ENCODE data around the gene IL7R. TPM values are rescaled to one million over a fixed set of nuclear protein-coding genes. Genes with fewer than 3 reads are reported as not detected.

The IL7R gene
- total RNA-seq, 1 experiment from 2014 or later, result 0.98 TPM

DNA sequence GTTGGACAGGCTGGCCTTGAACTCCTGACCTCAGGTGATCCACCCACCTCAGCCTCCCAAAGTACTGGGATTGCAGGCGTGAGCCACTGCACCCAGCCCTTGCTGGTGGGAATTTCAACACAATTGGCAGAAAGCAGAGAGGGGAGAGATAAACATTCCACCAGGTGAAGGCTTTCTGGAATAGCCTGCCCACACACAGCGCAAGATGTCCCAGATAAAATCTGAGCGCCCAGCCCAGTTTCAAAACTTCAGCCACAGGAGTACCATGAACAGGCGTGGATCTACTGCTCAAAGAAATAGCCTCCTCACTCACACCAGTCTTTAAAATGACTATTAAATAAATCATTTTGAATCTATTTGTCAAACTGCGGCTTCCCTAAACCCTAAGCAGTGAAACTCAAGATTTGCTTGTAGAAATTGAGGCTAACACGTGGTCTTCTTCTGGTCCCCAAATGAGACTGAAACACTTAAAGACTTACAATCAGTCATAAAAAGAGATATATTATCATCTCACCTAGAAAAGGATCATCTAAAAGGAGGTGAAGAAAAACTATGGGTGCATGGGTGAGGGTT, 47.0 kb downstream of the IL7R start (continued):
- TF ChIP-seq, protein P1, sequence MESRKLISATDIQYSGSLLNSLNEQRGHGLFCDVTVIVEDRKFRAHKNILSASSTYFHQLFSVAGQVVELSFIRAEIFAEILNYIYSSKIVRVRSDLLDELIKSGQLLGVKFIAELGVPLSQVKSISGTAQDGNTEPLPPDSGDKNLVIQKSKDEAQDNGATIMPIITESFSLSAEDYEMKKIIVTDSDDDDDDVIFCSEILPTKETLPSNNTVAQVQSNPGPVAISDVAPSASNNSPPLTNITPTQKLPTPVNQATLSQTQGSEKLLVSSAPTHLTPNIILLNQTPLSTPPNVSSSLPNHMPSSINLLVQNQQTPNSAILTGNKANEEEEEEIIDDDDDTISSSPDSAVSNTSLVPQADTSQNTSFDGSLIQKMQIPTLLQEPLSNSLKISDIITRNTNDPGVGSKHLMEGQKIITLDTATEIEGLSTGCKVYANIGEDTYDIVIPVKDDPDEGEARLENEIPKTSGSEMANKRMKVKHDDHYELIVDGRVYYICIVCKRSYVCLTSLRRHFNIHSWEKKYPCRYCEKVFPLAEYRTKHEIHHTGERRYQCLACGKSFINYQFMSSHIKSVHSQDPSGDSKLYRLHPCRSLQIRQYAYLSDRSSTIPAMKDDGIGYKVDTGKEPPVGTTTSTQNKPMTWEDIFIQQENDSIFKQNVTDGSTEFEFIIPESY (IDR thresholded peaks at IDR 0.05; ENCODE audit: extremely low read depth, insufficient replicate concordance, low read length), result no peak
- TF ChIP-seq YY1 (IDR thresholded peaks at IDR 0.05; ENCODE audit: extremely low read depth, insufficient replicate concordance, low read depth, low read length) (no peak), FOSL1 (IDR thresholded peaks at IDR 0.05; ENCODE audit: low read depth) (no peak), CEBPB (IDR thresholded peaks at IDR 0.05; ENCODE audit: low read depth) (no peak), TCF7L2 (IDR thresholded peaks at IDR 0.05; ENCODE audit: borderline replicate concordance, extremely low read depth, insufficient read depth, insufficient read length) (no peak), SIN3A (IDR thresholded peaks at IDR 0.05; ENCODE audit: low read depth) (no peak), RAD21 (IDR thresholded peaks at IDR 0.05; ENCODE audit: low read depth) (no peak), POLR2A (IDR thresholded peaks at IDR 0.05; ENCODE audit: borderline replicate concordance, extremely low read depth, insufficient read depth, insufficient read length) (no peak), SP1 (IDR thresholded peaks at IDR 0.05; ENCODE audit: low read depth) (no peak)

DNA sequence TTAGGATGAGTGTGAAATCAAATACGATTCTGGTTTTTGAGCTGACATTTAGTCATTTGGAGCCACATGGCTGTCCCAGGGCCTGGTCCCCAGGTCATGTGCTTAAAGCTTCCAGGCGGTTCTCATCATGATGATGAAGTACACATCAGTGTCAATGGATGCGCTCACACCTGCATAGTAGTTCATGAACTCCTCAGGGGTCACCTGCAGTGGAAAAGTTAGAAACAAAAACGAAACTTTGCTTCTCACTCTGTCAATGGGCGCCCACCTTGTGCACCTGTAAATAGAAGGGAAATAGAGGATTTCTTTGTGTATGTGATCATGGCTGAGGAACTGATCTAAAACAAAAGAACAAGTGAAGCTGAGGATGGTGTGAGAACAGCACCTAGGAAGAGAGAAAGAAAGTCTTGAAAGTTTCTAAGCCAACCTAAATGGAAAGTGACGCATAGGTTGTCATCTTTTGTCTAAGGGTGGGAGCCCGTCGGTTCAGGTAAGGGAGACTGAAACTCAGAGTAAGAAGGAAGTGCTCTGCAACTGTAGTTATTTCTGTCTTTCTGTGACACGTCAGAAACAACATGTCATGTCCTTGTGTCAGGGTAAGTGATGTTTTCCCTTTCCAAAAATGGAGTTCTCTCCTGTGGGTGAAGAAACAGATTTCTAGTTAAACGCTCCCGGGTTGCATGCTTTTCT, 47.9 kb downstream of the IL7R start:
- H4K20me1 ChIP-seq (ENCODE audit: insufficient read depth), result no peaks in the 10 kb centered on the region
- peaks cover 11% of the 10 kb centered on the region for H3K27me3 ChIP-seq (ENCODE audit: insufficient read depth, low read length)
- no peak overlapping the region for H3K27ac ChIP-seq (ENCODE audit: low read depth, low read length)
- DNase-seq (ENCODE audit: low read depth, low spot score) (no peak), ATAC-seq (no peak)
- ChIA-PET CTCF (no interaction called here), POLR2A (no interaction called here), RAD21 (ENCODE audit: low non-redundant PET in 1 of 2, low total read pairs in 2 of 2, uncharacterized antibody in 2 of 2, unreplicated experiment in 2 of 2) (no interaction called here)
- H3K4me3 ChIP-seq (replicated peaks in 1 of 2; ENCODE audit: low read depth in 1 of 2, low read length in 2 of 2), result no peak overlapping the region
- no peaks in the 10 kb centered on the region for H3K9me3 ChIP-seq (ENCODE audit: control insufficient read depth in 1 of 2, insufficient read depth in 1 of 2, low read depth in 1 of 2, low read length in 2 of 2)
- no peaks in the 10 kb centered on the region for H3K79me2 ChIP-seq (ENCODE audit: insufficient read depth, low read length)
- no peak overlapping the region for H3K9ac ChIP-seq (ENCODE audit: low read length)
- BruUV-seq (replicated peaks), result no TSS peak
- no peaks in the 10 kb centered on the region for H3K4me1 ChIP-seq (ENCODE audit: control insufficient read depth in 1 of 2, insufficient read depth in 2 of 2, low read length in 2 of 2)
- no peak overlapping the region for H2AFZ ChIP-seq (ENCODE audit: low read depth, low read length, poor library complexity, severe bottlenecking)
- intact Hi-C loops (cut with micrococcal nuclease), result no loop called here
- H3K36me3 ChIP-seq (ENCODE audit: control insufficient read depth in 1 of 2, insufficient read depth in 2 of 2, low read length in 2 of 2), result no peaks in the 10 kb centered on the region
- H3K9me2 ChIP-seq (ENCODE audit: insufficient read depth), result no peaks in the 10 kb centered on the region
- H3K4me2 ChIP-seq (ENCODE audit: low read length), result no peak overlapping the region
- TF ChIP-seq FOSL1 (IDR thresholded peaks at IDR 0.05; ENCODE audit: low read depth) (no peak), POLR2AphosphoS5 (IDR thresholded peaks at IDR 0.05; ENCODE audit: low read depth, low read length) (no peak), CEBPB (IDR thresholded peaks at IDR 0.05; ENCODE audit: low read depth) (no peak), ELF1 (IDR thresholded peaks at IDR 0.05; ENCODE audit: borderline replicate concordance, low read depth) (no peak), RAD21 (IDR thresholded peaks at IDR 0.05; ENCODE audit: low read depth) (no peak), SP1 (IDR thresholded peaks at IDR 0.05; ENCODE audit: low read depth) (no peak), POLR2A (IDR thresholded peaks at IDR 0.05; ENCODE audit: borderline replicate concordance, extremely low read depth, insufficient read depth, insufficient read length) (no peak), ZFX (IDR thresholded peaks at IDR 0.05) (no peak), YY1 (IDR thresholded peaks at IDR 0.05; ENCODE audit: extremely low read depth, insufficient replicate concordance, low read depth, low read length) (no peak), SIN3A (IDR thresholded peaks at IDR 0.05; ENCODE audit: low read depth) (no peak), EGR1 (IDR thresholded peaks at IDR 0.05; ENCODE audit: low read depth) (no peak), ZNF274 (IDR thresholded peaks at IDR 0.05; ENCODE audit: low read depth, low read length) (no peak)
- TF ChIP-seq, protein P2, sequence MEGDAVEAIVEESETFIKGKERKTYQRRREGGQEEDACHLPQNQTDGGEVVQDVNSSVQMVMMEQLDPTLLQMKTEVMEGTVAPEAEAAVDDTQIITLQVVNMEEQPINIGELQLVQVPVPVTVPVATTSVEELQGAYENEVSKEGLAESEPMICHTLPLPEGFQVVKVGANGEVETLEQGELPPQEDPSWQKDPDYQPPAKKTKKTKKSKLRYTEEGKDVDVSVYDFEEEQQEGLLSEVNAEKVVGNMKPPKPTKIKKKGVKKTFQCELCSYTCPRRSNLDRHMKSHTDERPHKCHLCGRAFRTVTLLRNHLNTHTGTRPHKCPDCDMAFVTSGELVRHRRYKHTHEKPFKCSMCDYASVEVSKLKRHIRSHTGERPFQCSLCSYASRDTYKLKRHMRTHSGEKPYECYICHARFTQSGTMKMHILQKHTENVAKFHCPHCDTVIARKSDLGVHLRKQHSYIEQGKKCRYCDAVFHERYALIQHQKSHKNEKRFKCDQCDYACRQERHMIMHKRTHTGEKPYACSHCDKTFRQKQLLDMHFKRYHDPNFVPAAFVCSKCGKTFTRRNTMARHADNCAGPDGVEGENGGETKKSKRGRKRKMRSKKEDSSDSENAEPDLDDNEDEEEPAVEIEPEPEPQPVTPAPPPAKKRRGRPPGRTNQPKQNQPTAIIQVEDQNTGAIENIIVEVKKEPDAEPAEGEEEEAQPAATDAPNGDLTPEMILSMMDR (IDR thresholded peaks at IDR 0.05 in 2 of 3, conservative IDR thresholded peaks at IDR 0.05 in 1 of 3; ENCODE audit: borderline replicate concordance in 1 of 3, insufficient read depth in 1 of 3, low read depth in 2 of 3, low read length in 2 of 3), result no peak
- TF ChIP-seq, protein P1 (IDR thresholded peaks at IDR 0.05; ENCODE audit: extremely low read depth, insufficient replicate concordance, low read length), result no peak
- TF ChIP-seq, protein P3, sequence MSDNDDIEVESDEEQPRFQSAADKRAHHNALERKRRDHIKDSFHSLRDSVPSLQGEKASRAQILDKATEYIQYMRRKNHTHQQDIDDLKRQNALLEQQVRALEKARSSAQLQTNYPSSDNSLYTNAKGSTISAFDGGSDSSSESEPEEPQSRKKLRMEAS (IDR thresholded peaks at IDR 0.05), result no peak

Measured in HCT116 (cell line).